HG03520 (cell line): ENCODE data around the gene MFSD6.

Experiments
- ATAC-seq: cut with Tn5 transposase; IDR thresholded peaks from one replicate; pipeline ENCODE4 v1.9.1; 2021; ENCODE audit warnings: mild to moderate bottlenecking, moderate library complexity; ENCODE audit not compliant: unreplicated experiment

MFSD6 gene

DNA sequence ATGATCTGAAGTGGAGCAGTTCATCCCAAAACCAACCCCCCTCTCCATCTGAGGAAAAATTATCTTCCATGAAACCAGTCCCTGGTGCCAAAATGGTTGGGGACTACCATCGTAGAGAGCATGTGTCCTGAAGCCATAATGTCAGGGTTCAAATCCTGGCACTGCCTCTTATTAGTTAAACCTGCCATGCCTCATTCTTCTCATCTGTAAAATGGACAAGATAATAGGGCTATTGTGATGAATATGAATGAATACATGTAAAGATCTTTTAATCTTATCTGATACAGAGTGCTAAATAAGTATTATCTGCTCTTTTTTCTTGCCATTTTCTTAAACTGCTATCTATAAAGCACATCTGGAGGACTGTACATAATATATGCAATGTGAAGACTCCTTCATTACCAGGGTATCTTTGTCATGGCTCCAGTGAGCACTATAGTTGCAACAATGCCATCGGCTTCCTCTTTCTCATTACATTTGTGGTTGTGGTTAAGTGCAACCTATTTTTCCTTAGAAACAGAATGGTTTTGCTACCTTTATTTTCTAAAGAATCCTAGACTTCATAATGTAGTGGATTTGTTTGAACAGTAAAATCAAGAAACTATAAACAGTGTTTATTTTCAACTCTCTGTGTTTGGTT is 27.0 kb downstream of the MFSD6 start:
- no peak for ATAC-seq

GRCh38 chr2:190436557-190436956 is 28.4 kb downstream of the MFSD6 start:
- ATAC-seq: no peak

DNA sequence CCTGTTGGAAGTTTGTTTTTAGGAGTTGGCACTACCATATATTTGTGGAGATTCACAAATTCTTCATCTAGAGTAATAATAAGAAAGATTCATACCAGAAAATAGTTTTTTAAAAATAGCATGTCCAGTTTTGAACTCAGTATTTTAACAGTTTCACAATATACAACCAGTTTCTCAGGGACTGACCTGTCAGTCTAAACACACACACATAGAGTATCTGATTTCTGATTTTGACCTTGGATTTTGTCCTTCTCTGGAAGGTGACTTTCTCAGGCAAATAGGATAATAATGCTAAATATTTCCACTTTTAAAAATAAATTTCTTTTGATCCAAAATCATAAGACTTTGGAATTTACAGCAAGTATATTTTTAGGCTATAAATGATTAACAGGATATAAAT is 32.0 kb downstream of the MFSD6 start:
- no peak for ATAC-seq

DNA sequence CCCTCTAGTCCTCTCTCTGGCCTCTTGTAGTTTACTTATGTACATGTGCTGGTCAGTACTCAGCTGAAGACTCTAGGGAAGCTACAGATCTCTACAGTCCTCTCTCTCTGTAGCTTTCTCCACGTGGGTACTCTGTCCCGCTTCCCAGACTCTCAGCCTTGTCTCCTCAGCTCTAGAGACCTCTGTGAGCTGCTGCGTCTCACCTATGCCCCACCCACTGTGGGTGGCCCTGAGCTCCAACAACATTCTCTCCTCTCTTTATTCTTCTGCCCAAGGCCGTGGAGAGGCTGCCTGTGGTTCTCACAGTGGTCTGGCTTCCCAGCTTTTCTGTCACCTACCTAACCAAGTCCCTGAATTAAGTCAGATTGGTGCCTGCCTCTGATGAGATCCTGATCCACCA is 33.4 kb downstream of the MFSD6 start:
- no peak for ATAC-seq

- no peak for ATAC-seq
Observed at GRCh38 chr2:190443055-190443454, 34.9 kb downstream of the MFSD6 start.

DNA sequence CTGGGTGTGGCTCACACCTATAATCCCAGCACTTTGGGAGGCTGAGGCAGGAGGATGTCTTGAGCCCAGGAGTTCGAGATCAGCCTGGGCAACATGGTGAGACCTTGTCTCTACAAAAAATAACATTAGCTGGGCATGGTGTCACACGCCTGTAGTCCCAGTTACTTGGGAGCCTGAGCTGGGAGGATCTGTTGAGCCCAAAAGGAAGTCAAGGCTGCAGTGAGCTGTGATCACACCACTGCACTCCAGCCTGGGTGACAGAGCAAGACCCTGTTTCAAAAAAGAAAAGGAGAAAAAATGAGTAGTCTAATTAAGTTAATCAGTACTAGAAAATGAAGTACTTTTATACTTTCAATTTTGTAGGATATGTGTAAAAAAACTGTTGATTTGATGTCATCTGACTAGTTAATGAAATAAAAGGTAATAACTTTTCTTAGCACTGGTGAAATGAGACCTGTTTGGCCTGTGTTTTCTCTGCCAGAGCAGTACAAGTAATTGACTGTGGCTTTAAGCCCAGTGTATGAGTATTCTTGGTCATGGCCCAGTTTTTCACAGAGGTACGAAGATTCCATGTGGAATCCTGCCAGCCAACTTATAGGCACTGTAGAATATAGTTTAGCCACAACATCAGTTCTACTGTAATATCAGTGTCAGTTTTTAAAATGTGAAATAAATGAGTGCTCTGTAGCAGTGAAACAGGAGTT is 35.8 kb downstream of the MFSD6 start:
- no peak for ATAC-seq

GRCh38 chr2:190444976-190445375 is 36.8 kb downstream of the MFSD6 start:
- ATAC-seq: no peak

DNA sequence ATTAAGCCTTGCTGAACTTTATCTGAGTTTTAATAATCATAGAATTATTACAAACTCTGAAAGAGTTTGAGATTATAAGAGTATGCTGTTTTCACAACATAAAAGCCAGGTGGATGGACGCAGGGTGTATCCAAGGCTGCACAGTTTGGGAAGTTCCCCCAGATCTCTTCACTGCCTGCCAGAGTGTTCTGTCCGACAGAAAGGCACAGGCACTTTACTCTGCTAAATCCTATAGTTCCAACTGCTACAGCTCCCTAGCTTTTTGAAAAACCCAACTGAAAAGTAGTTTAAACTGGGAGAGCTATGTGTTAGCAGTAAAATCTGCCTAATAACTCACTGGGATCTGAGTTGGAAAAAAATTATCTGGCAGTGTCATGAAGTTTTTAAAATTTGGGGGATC is 38.0 kb downstream of the MFSD6 start:
- no peak for ATAC-seq

GRCh38 chr2:190446750-190447516 is 38.8 kb downstream of the MFSD6 start:
- no peak for ATAC-seq

- ATAC-seq: no peak
Observed at GRCh38 chr2:190447766-190448165, 39.6 kb downstream of the MFSD6 start.

DNA sequence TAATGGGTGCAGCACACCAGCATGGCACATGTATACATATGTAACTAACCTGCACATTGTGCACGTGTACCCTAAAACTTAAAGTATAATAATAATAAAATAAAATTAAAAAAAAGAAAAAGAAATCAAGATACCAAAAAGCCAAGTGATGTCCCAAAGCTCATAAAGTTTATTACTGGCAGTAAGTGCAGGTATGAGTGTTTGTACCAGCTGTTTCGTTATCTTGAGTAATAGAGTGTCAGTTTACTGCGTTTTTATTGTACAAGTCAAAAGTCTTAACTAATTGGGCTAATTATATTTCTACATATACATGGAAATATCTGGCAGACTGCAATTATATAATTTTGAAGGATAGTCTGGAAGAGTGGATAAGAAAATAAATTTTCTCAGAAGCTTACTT is 41.8 kb downstream of the MFSD6 start:
- no peak for ATAC-seq

GRCh38 chr2:190450363-190450762 is 42.2 kb downstream of the MFSD6 start:
- no peak for ATAC-seq

DNA sequence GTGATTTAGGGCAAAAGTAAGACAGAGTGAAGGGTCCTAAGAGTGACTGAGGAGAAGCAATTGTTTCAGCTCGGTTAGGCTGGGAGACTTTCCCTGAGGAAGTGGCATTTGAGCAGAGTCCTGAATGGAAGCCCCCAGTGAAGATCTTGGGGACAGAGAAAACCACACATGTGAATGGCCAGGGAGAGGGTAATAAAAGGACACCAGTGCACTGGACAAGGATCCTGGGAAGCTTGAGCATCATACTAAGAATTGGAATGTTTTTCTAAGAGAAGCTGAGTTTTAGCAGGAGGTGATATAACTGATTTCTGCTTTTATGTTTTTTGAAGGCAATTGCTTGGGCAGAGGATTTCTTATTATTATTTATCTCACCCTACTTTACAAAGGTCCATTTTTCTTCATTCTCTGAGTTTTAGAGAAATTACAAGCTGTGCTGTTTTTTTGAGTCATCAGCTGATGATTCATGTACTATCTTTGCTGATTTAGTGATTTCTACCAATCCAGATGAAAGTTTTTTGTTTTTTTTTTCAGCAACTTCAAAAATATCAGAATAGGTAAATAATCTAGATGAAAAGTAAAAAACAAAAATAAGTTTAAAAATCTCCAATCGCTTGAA is 43.5 kb downstream of the MFSD6 start:
- ATAC-seq: no peak

- no peak for ATAC-seq
Observed at GRCh38 chr2:190452433-190452832, 44.3 kb downstream of the MFSD6 start.

GRCh38 chr2:190454795-190455194 is 46.6 kb downstream of the MFSD6 start:
- ATAC-seq: no peak

DNA sequence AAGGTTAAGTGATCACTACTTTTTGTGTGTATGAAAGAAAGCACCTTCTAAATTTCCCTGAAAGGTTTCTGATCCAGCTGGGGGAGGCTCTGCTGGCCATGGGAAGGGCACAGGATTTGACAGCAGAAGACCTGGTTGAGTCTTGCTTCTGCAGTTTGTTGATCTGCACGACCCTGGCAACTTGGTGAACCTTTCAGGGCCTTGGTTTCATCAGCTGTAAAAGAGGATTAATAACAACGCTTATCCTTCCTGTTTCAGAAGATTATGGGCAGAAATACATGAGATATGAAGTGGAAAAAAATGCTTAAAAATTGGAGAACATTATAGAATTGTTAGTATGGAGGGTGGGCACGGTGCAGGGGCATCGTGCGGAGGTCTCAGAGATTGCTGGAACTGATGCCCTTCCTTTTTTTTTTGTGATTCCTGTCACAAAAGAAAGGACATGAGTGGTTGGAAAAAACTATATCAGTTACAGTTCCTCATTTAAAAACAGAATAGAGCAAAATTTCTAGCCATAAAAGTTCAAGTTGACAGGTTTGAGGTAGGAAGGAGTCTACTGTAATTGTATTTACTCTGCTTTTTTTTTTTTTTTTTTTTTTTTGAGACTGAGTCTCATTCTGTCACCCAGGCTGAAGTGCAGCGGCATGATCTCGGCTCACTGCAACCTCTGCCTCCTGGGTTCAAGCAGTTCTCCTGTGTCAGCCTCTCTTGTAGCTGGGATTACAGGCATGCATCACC is 47.4 kb downstream of the MFSD6 start:
- ATAC-seq: no peak

- ATAC-seq: no peak
Observed at GRCh38 chr2:190456833-190457232, 48.7 kb downstream of the MFSD6 start.

- no peak for ATAC-seq
Observed at GRCh38 chr2:190457256-190457655, 49.1 kb downstream of the MFSD6 start.

DNA sequence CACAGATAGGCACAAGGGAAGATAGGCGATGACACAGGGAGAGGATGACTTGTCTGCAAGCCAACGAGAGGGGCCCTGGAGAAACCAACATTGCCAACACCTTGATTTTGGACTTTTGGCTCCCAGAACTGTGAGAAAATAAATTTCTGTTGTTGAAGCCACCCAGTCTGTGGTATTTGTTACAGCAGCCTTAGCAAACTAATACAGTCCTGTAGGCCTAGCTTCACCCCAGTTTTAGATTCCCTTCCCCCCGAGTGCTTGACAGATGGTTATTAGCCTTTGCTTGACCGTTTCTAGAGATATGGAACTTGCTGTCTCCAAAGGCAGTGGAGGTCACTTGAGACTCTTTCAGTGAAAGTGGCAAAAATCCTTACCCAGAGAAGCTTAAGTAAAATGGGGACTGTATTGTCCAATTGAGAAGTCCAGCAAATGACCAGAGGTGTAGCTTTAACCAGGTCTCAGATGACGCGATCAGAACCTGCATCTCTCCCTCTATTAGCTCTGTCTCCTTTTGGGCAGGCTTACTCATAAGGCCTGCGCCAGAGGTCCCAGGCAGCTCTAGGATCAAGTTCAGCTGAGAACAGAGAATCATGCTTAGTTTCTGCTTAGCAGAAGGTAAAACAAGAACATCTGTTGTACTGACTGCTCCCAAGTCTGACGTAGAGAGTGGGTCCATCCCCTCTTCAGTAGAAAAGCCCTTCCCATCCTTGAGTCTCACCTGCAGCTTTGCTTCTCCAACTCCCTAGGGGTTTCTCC is 50.4 kb downstream of the MFSD6 start:
- ATAC-seq: no peak

DNA sequence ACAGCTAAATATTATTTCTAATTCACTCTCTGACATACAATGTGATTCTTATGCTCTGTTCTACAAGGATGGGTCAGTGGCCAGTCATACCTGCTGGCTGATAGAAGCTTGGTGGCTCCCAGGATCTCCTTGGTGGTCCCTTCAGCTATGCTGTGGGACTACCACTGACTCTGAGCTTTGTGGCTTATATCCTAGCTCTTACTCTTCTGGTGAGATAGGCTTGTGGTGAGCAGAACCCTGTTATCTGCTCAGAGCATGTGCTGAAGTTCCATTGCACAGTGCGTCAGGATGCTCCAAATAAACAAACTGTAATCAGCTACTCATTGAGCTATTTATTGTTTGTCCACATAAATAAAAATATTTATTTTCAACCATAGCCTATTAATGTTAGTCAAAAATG is 51.7 kb downstream of the MFSD6 start:
- no peak for ATAC-seq
